Vagina (tissue), 2 donors: ENCODE data around the gene EPC1. TPM values are rescaled to one million over a fixed set of nuclear protein-coding genes. Genes with fewer than 3 reads are reported as not detected.
A peak's percentile ranks its signal among the peaks of the same experiment; 100 is the strongest.

Experiments
- DNase-seq, 2 donors: peaks; one replicate each; pipeline ENCODE4 v3.0.0-alpha.2; 2017; ENCODE audit errors: extremely low spot score in 2 of 2
- H3K27ac ChIP-seq: fragments of 200-600 bp; sonication (generic); one replicate; pipeline ENCODE4 v1.5.1; 2019
- H3K27me3 ChIP-seq: fragments of 200-600 bp; sonication (generic); one replicate; pipeline ENCODE4 v1.5.1; 2019
- H3K36me3 ChIP-seq, 2 donors: fragments of 200-600 bp; sonication (generic); one replicate each; pipeline ENCODE4 v1.5.1; 2017 to 2019
- H3K4me1 ChIP-seq: fragments of 200-600 bp; sonication (generic); one replicate; pipeline ENCODE4 v1.5.1; 2019
- H3K4me3 ChIP-seq, 2 donors: fragments of 200-600 bp; sonication (generic); 1 replicate in 1 of 2; 2 replicates in 1 of 2; pipeline ENCODE4 v1.5.1; 2016 to 2019
- H3K9me3 ChIP-seq: fragments of 200-600 bp; sonication (generic); one replicate; pipeline ENCODE4 v1.5.1; 2019
- CTCF ChIP-seq, 3 experiments: fragments of 450-650 bp in 2 of 3; fragments of 200-600 bp in 1 of 3; sonication (generic) in 1 of 3; IDR thresholded peaks; one replicate each; pipeline ENCODE4 v1.5.1; 2017 to 2019; ENCODE audit warnings: antibody characterized with exemption in 3 of 3, mild to moderate bottlenecking in 2 of 3, moderate library complexity in 2 of 3
- POLR2A ChIP-seq, 2 donors: fragments of 450-650 bp; IDR thresholded peaks; one replicate each; pipeline ENCODE4 v1.6.1; 2017; ENCODE audit warnings: antibody characterized with exemption in 2 of 2, mild to moderate bottlenecking in 2 of 2, moderate library complexity in 2 of 2
- POLR2AphosphoS5 ChIP-seq, 2 donors: sonication (generic); formaldehyde crosslinking; IDR thresholded peaks; one replicate each; pipeline ENCODE4 v1.9.0; 2017; ENCODE audit warnings: antibody characterized with exemption in 2 of 2, mild to moderate bottlenecking in 2 of 2, low read depth in 1 of 2; ENCODE audit not compliant: insufficient read depth in 1 of 2
- intact Hi-C: fragments of 100-400 bp; cut with DNase I; formaldehyde crosslinking; loops from one replicate; pipeline ENCODE4 v1.15.1; 2023
- total RNA-seq: library from RNA; depleted of rRNA; stranded (reverse); fragments of >200 nt; gene quantifications from one replicate; pipeline ENCODE4 v1.2.3, GENCODE V29; 2016

Gene EPC1
- total RNA-seq, 1 donor from 2014 or later: 54.5 TPM

- DNase-seq: no peak
- H3K36me3 ChIP-seq: no peaks in the 10 kb centered on the region
- intact Hi-C loops: no loop called here
- no peak for TF ChIP-seq CTCF (IDR thresholded peaks at IDR 0.05)
- TF ChIP-seq POLR2A (IDR thresholded peaks at IDR 0.05): no peak
- TF ChIP-seq POLR2AphosphoS5 (IDR thresholded peaks at IDR 0.05; ENCODE audit: insufficient read depth in 1 of 2, low read depth in 1 of 2): no peak
- peaks cover 96% of the 10 kb centered on the region for H3K4me1 ChIP-seq
- no peak overlapping the region for H3K4me3 ChIP-seq
- H3K27me3 ChIP-seq: no peaks in the 10 kb centered on the region
- H3K27ac ChIP-seq: no peak overlapping the region
- no peaks in the 10 kb centered on the region for H3K9me3 ChIP-seq
These were observed 20.1 kb downstream of the EPC1 start for GRCh38 chr10:32326680-32327363.

- H3K27ac ChIP-seq: no peak overlapping the region
- peaks cover 93% of the 10 kb centered on the region for H3K4me1 ChIP-seq
- DNase-seq: no peak
- H3K27me3 ChIP-seq: no peaks in the 10 kb centered on the region
- no peaks in the 10 kb centered on the region for H3K36me3 ChIP-seq
- no peak overlapping the region for H3K4me3 ChIP-seq
- no peak for TF ChIP-seq CTCF (IDR thresholded peaks at IDR 0.05)
- no peak for TF ChIP-seq POLR2AphosphoS5 (IDR thresholded peaks at IDR 0.05; ENCODE audit: insufficient read depth in 1 of 2, low read depth in 1 of 2)
- TF ChIP-seq POLR2A (IDR thresholded peaks at IDR 0.05): no peak
- intact Hi-C loops: no loop called here
- no peaks in the 10 kb centered on the region for H3K9me3 ChIP-seq
These were observed 20.8 kb downstream of the EPC1 start for GRCh38 chr10:32326119-32326518.

GRCh38 chr10:32323051-32323450 is 23.9 kb downstream of the EPC1 start:
- Histone ChIP-seq H3K27me3 (no peaks in the 10 kb centered on the region), H3K36me3 (no peaks in the 10 kb centered on the region), H3K27ac (no peak overlapping the region), H3K4me3 (no peak overlapping the region), H3K4me1 (peaks cover 92% of the 10 kb centered on the region), H3K9me3 (no peaks in the 10 kb centered on the region)
- intact Hi-C loops: no loop called here
- no peak for DNase-seq
- no peak for TF ChIP-seq CTCF (IDR thresholded peaks at IDR 0.05)
- TF ChIP-seq POLR2A (IDR thresholded peaks at IDR 0.05): no peak
- TF ChIP-seq POLR2AphosphoS5 (IDR thresholded peaks at IDR 0.05; ENCODE audit: insufficient read depth in 1 of 2, low read depth in 1 of 2): no peak

GRCh38 chr10:32321016-32321631 is 25.8 kb downstream of the EPC1 start:
- intact Hi-C loops: no loop called here
- Histone ChIP-seq H3K27ac (no peak overlapping the region), H3K36me3 (no peaks in the 10 kb centered on the region), H3K9me3 (no peaks in the 10 kb centered on the region), H3K4me1 (peaks cover 96% of the 10 kb centered on the region), H3K4me3 (no peak overlapping the region), H3K27me3 (no peaks in the 10 kb centered on the region)
- no peak for TF ChIP-seq POLR2A (IDR thresholded peaks at IDR 0.05)
- no peak for TF ChIP-seq CTCF (IDR thresholded peaks at IDR 0.05)
- TF ChIP-seq POLR2AphosphoS5 (IDR thresholded peaks at IDR 0.05; ENCODE audit: insufficient read depth in 1 of 2, low read depth in 1 of 2): no peak
- DNase-seq: no peak

- no peak for TF ChIP-seq POLR2A (IDR thresholded peaks at IDR 0.05)
- no peak for TF ChIP-seq CTCF (IDR thresholded peaks at IDR 0.05)
- no peak for TF ChIP-seq POLR2AphosphoS5 (IDR thresholded peaks at IDR 0.05; ENCODE audit: insufficient read depth in 1 of 2, low read depth in 1 of 2)
- peaks cover 94% of the 10 kb centered on the region for H3K4me1 ChIP-seq
- intact Hi-C loops: no loop called here
- peak overlapping the region; percentile 28 for H3K27ac ChIP-seq
- no peaks in the 10 kb centered on the region for H3K9me3 ChIP-seq
- H3K4me3 ChIP-seq: no peak overlapping the region
- H3K27me3 ChIP-seq: no peaks in the 10 kb centered on the region
- no peak for DNase-seq
- no peaks in the 10 kb centered on the region for H3K36me3 ChIP-seq
These were observed 28.5 kb downstream of the EPC1 start for GRCh38 chr10:32318476-32318896.
